Bronchial epithelial cell (primary cell): ENCODE measurements around the gene CDC25B. TPM values are rescaled to one million over a fixed set of nuclear protein-coding genes. Genes with fewer than 3 reads are reported as not detected.

Experiments used
- DNase-seq: peaks from one replicate; pipeline ENCODE4 v3.0.0-alpha.2; 2010; ENCODE audit warnings: low read depth
- FAIRE-seq: peaks from 2 replicates; lab custom pipeline; 2011; peaks lifted over from hg19 to GRCh38; lab: Jason Lieb, UNC
- H3K27me3 ChIP-seq: 2 replicates; pipeline ENCODE4 v1.5.1; 2011; ENCODE audit warnings: low read length; ENCODE audit not compliant: control insufficient read depth, insufficient read depth
- H3K36me3 ChIP-seq: 2 replicates; pipeline ENCODE4 v1.5.1; 2011; ENCODE audit warnings: low read length; ENCODE audit not compliant: control insufficient read depth, insufficient read depth
- H3K4me3 ChIP-seq: 2 replicates; pipeline ENCODE4 v1.5.1; 2011; ENCODE audit warnings: mild to moderate bottlenecking, low read depth, low read length, control low read depth
- CTCF ChIP-seq: IDR thresholded peaks from 2 replicates; pipeline ENCODE4 v1.5.1; 2011; ENCODE audit warnings: mild to moderate bottlenecking, moderate library complexity, low read length, control low read depth, inconsistent platforms; ENCODE audit not compliant: insufficient read depth, severe bottlenecking
- total RNA-seq: library from RNA; depleted of rRNA; stranded (reverse); fragments of >200 nt; gene quantifications from 2 replicates; pipeline ENCODE4 v1.2.1, GENCODE V29; 2014

Gene CDC25B
- 7.6 and 17.9 TPM in 2 replicates for total RNA-seq

GRCh38 chr20:3795511-3796468 is at the start of gene CDC25B:
Gene CDC25B, plus strand, starts transcription at chr20:3796310. Its CDS starts 222 bp downstream, at chr20:3796532.
- peak; percentile 41 for TF ChIP-seq CTCF
- FAIRE-seq = no peak
- H3K36me3 ChIP-seq = peaks cover 9% of the 10 kb centered on the region
- H3K4me3 ChIP-seq = peak within 1 kb of the TSS; percentile 68
- peak; percentile 67 for DNase-seq
- no peaks in the 10 kb centered on the region for H3K27me3 ChIP-seq

GRCh38 chr20:3747471-3747870 is 48.6 kb upstream of the CDC25B start:
- H3K27me3 ChIP-seq = peaks cover 19% of the 10 kb centered on the region
- no peaks in the 10 kb centered on the region for H3K36me3 ChIP-seq
- FAIRE-seq = no peak
- H3K4me3 ChIP-seq = no peak overlapping the region
- no peak for TF ChIP-seq CTCF
- no peak for DNase-seq

- DNase-seq (no peak), FAIRE-seq (no peak)
- TF ChIP-seq CTCF = no peak
- H3K36me3 ChIP-seq = no peaks in the 10 kb centered on the region
- H3K27me3 ChIP-seq = peaks cover 19% of the 10 kb centered on the region
- H3K4me3 ChIP-seq = no peak overlapping the region
Measured at GRCh38 chr20:3748073-3748472, 48.0 kb upstream of the CDC25B start.

GRCh38 chr20:3749087-3749688 is 46.9 kb upstream of the CDC25B start:
- FAIRE-seq = no peak
- peaks cover 19% of the 10 kb centered on the region for H3K27me3 ChIP-seq
- no peak overlapping the region for H3K4me3 ChIP-seq
- TF ChIP-seq CTCF = no peak
- no peak for DNase-seq
- H3K36me3 ChIP-seq = no peaks in the 10 kb centered on the region

GRCh38 chr20:3749689-3750531 is 46.2 kb upstream of the CDC25B start:
- FAIRE-seq (no peak), DNase-seq (no peak)
- Histone ChIP-seq H3K36me3 (no peaks in the 10 kb centered on the region), H3K27me3 (peaks cover 19% of the 10 kb centered on the region), H3K4me3 (no peak overlapping the region)
- peak; percentile 81 for TF ChIP-seq CTCF
